Measurements from ENCODE around the gene WASF3.
"Not testable (repeated sequence)": the region's sequence is repeated elsewhere in the genome, so short reads cannot be mapped to it uniquely, and the experiment has no call there.

DNA sequence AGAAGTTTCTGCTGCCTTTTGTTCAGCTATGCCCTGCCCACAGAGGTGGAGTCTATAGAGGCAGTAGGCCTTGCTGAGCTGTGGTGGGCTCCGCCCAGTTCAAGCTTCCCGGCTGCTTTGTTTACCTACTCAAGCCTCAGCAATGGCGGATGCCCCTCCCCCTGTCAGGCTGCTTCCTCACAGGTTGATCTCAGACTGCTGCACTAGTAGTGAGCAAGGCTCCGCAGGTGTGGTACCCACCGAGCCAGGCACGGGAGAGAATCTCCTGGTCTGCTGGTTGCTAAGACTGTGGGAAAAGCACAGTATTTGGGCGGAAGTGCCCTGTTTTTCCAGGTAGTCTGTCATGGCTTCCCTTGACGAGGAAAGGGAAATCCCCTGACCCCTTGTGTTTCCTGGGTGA, 78.6 kb downstream of the WASF3 start:
- not testable (repeated sequence) for TF ChIP-seq CTCF, EZH2, EZH2phosphoT487 (IDR thresholded peaks at IDR 0.05)
